ENCODE measurements around the gene TH.

The TH gene

DNA sequence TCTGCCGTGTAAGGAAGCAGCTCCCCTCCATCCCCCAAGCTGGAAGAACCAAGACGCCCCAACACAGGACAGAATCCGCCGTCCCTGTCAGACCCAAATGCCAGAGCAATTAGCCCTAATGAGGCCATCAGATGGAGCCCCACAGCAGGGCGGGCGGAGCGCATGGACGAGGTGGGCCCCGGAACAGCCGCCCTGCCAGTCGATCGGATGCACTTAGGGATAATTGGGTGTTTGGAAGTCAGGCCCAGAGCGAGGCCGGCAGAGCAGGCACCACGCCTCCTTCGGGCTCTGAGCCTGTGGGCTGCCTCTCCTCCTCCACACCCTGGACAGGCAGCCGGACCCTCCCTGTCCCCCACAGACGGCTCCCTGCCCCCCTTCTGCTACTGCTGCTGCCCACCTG, 5.5 kb upstream of the TH start:
- H3K9me3 ChIP-seq, result no peaks in the 10 kb centered on the region
- no peaks in the 10 kb centered on the region for H3K27me3 ChIP-seq
- no peak overlapping the region for H3K27ac ChIP-seq
- no peak overlapping the region for H3K4me3 ChIP-seq (ENCODE audit: low read depth in 1 of 2, low read length in 1 of 2)
- no peaks in the 10 kb centered on the region for H3K36me3 ChIP-seq
- H3K4me1 ChIP-seq (ENCODE audit: control insufficient read depth in 1 of 2, insufficient read depth in 1 of 2, low read depth in 1 of 2, low read length in 1 of 2), result no peaks in the 10 kb centered on the region
- TF ChIP-seq, protein P1, sequence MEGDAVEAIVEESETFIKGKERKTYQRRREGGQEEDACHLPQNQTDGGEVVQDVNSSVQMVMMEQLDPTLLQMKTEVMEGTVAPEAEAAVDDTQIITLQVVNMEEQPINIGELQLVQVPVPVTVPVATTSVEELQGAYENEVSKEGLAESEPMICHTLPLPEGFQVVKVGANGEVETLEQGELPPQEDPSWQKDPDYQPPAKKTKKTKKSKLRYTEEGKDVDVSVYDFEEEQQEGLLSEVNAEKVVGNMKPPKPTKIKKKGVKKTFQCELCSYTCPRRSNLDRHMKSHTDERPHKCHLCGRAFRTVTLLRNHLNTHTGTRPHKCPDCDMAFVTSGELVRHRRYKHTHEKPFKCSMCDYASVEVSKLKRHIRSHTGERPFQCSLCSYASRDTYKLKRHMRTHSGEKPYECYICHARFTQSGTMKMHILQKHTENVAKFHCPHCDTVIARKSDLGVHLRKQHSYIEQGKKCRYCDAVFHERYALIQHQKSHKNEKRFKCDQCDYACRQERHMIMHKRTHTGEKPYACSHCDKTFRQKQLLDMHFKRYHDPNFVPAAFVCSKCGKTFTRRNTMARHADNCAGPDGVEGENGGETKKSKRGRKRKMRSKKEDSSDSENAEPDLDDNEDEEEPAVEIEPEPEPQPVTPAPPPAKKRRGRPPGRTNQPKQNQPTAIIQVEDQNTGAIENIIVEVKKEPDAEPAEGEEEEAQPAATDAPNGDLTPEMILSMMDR (IDR thresholded peaks at IDR 0.05), result no peak

DNA sequence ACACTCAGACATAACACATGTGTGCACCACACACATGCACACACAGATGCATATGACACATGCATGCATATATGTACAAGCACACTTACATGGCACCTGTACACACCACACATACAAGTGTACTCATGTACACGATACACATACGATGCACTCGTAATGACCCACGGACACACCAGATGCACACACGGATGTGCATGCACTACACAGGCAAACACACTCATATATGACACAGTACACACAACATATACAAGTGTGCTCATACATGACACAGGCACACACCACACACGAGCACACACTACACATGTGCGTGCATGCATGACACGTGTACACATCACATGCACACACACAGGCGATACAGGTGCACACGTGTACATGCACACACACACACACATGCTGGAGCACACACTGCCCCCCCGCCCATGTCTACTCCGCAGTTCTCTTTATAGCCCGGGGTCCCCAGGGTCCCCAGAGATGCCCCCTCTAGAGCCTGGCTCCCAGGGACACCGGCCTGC, 4.8 kb upstream of the TH start:
- TF ChIP-seq, protein P1 (IDR thresholded peaks at IDR 0.05), result no peak
- no peaks in the 10 kb centered on the region for H3K9me3 ChIP-seq
- no peak overlapping the region for H3K4me3 ChIP-seq (ENCODE audit: low read depth in 1 of 2, low read length in 1 of 2)
- no peaks in the 10 kb centered on the region for H3K4me1 ChIP-seq (ENCODE audit: control insufficient read depth in 1 of 2, insufficient read depth in 1 of 2, low read depth in 1 of 2, low read length in 1 of 2)
- no peaks in the 10 kb centered on the region for H3K36me3 ChIP-seq
- H3K27ac ChIP-seq, result no peak overlapping the region
- no peaks in the 10 kb centered on the region for H3K27me3 ChIP-seq

DNA sequence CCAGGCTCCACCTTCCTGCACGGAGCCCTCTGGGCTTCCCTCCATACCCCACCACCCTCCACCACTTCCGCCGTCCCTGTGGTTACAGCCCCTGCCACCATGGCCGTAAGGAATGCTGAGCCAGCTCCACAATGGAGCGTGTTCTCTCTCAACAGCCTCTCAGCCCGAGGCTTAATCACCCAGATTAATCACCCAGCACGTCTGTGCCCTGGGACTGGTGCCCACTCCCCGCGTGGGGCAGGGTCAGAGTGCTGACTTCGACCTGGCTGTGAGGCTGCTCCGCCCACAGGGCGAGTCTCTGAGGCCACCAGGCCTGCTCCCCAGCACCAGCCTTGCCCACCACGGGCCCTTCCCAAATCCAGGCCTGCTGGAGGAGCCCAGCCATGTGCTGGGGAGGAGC, 4.0 kb upstream of the TH start:
- Histone ChIP-seq H3K27me3 (no peaks in the 10 kb centered on the region), H3K36me3 (no peaks in the 10 kb centered on the region), H3K9me3 (no peaks in the 10 kb centered on the region), H3K4me1 (ENCODE audit: control insufficient read depth in 1 of 2, insufficient read depth in 1 of 2, low read depth in 1 of 2, low read length in 1 of 2) (no peaks in the 10 kb centered on the region), H3K4me3 (ENCODE audit: low read depth in 1 of 2, low read length in 1 of 2) (no peak overlapping the region), H3K27ac (no peak overlapping the region)
- TF ChIP-seq, protein P1 (IDR thresholded peaks at IDR 0.05), result no peak

DNA sequence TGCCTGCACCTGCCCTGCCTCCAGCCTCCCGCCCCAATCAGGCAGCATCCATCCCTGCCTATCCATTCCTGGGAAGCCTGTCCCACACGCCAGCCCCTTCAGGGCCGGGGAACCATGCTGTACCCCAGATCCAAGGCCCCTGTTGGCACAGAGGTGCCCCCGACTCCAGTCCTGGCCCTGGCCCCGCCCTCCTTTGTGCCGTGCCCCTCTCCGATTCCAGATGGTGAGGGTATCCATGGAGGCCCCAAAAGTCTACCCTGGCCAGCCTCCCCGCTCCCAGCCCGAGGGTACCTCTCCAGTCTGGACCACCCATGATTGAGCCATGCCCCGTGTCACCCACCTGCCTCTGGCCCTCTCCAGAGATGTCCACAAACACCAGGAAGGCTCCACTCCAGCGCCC, 2.7 kb upstream of the TH start:
- Histone ChIP-seq H3K9me3 (no peaks in the 10 kb centered on the region), H3K4me3 (ENCODE audit: low read depth in 1 of 2, low read length in 1 of 2) (no peak overlapping the region), H3K4me1 (ENCODE audit: control insufficient read depth in 1 of 2, insufficient read depth in 1 of 2, low read depth in 1 of 2, low read length in 1 of 2) (no peaks in the 10 kb centered on the region), H3K36me3 (no peaks in the 10 kb centered on the region), H3K27ac (no peak overlapping the region), H3K27me3 (peaks cover 9% of the 10 kb centered on the region)
- TF ChIP-seq, protein P1 (IDR thresholded peaks at IDR 0.05), result no peak

DNA sequence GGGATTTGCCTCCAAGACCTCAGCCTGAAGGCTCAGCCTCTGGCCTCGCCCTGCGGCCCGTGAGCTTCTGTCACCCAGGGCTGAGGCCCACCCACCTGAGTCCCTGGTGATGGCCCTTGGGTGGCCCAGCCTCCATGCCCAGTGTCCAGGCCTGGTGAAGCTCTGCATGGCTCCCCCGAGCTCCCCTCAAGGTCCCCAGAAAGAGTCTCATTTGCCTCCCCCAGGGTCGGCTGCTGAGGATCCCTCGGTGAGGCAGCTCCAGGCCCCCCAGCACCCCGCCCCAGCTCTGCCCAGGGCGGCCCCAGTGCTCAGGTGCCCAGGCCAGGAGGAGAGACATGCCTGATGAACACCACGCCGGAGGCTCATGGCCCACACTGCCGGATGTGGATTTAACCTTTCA, 2.1 kb upstream of the TH start:
- no peaks in the 10 kb centered on the region for H3K4me1 ChIP-seq (ENCODE audit: control insufficient read depth in 1 of 2, insufficient read depth in 1 of 2, low read depth in 1 of 2, low read length in 1 of 2)
- no peaks in the 10 kb centered on the region for H3K36me3 ChIP-seq
- no peaks in the 10 kb centered on the region for H3K9me3 ChIP-seq
- H3K27ac ChIP-seq, result no peak overlapping the region
- TF ChIP-seq, protein P1 (IDR thresholded peaks at IDR 0.05), result no peak
- no peak overlapping the region for H3K4me3 ChIP-seq (ENCODE audit: low read depth in 1 of 2, low read length in 1 of 2)
- H3K27me3 ChIP-seq, result peaks cover 9% of the 10 kb centered on the region
